PC-3 (cell line): ENCODE results near the gene CA11.

Experiments
- CTCF ChIP-seq: fragments of 300-600 bp; sonication (generic); conservative IDR thresholded peaks from 2 replicates; pipeline ENCODE4 v1.5.1; 2017; ENCODE audit warnings: antibody characterized with exemption, low read depth, mild to moderate bottlenecking, low read length
- EZH2 ChIP-seq: fragments of 300-600 bp; sonication (generic); IDR thresholded peaks from one replicate; pipeline ENCODE4 v1.6.1; 2017; ENCODE audit warnings: antibody characterized with exemption, mild to moderate bottlenecking, low read length; ENCODE audit not compliant: unreplicated experiment
- EZH2phosphoT487 ChIP-seq: fragments of 300-600 bp; sonication (generic); IDR thresholded peaks from 2 replicates; pipeline ENCODE4 v1.6.1; 2018; ENCODE audit warnings: mild to moderate bottlenecking, antibody characterized with exemption, low read length, borderline replicate concordance

- TF ChIP-seq CTCF (no peak), EZH2 (no peak), EZH2phosphoT487 (no peak)
Observed at GRCh38 chr19:48624067-48624594, 21.9 kb downstream of the CA11 start.
